HFF-Myc (cell line): ENCODE data around the gene AAGAB.
A peak's percentile ranks its signal among the peaks of the same experiment; 100 is the strongest.

Source experiments
- DNase-seq: peaks from one replicate; pipeline ENCODE4 v3.0.0-alpha.2; 2011; ENCODE audit warnings: low read depth; ENCODE audit errors: extremely low read depth
- H3K4me3 ChIP-seq: replicated peaks from 2 replicates; pipeline ENCODE4 v1.5.1; 2011; ENCODE audit warnings: low read depth, mild to moderate bottlenecking, control low read depth, low read length
- CTCF ChIP-seq: IDR thresholded peaks from 2 replicates; pipeline ENCODE4 v1.5.1; 2012; ENCODE audit warnings: mild to moderate bottlenecking, low read depth, low read length, control low read depth; ENCODE audit errors: missing control alignments

The AAGAB gene

DNA sequence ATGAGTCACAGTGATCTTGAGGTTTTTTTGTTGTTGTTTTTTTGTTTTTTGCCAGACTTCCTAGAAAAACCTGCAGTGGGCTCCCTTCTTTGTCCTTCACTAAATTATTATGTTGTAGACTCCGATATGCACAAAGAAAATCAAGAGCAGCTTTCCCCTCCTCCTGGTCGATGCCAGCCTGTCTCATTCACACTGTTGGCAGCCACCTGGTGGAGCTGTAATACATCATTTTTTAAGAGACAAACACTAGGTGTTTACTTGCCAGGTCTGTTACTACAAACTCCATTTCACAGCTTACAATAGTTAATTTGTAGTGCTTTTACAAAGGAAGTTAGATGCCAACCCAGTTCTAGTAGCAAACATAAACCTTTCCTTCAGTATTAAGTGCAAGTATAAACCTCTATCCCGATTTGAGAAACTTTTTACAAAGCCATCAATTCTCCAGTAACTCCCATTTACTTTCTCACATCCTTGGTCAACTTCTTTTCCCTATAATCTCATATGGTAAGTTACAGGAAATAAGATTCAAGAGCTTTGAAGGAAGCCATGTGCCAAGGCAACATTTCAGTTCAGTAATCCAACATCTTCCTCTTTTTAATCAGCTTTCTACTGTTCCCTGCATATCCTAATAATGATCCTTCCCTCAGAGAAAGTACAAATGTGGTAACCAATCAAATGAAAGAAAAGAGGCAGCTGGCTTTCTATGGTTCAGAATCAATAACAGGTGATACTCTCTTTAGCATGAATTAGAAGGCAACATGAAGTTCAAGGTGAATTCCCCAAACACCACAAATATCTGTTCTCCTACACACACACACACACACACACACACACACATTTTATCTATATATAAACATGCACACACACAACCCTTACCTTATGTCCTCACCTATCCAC, 14.0 kb downstream of the AAGAB start:
- TF ChIP-seq CTCF: peak; percentile 9
- no peak overlapping the region for H3K4me3 ChIP-seq
- no peak for DNase-seq

- no peak for DNase-seq
- TF ChIP-seq CTCF: no peak
- H3K4me3 ChIP-seq: no peak overlapping the region
Measured at GRCh38 chr15:67232591-67232990, 21.9 kb downstream of the AAGAB start.

DNA sequence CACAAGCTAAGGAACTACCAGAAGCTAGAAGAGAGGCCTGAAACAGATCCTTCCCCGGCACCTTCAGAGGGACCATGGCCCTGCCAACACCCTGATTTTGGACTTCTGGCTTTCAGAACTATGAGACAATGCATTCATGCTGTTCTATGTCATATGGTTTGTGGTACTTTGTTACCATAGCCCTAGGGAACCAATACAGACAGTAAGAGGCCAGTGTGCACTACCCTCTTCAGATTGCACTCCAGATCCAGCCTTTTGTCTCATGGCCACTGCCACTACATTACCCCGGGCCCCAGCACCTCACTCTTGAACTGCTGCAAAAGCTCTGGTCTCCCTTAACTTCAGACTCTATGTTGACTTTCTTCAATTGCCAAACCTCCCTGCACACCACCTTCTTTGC, 24.0 kb downstream of the AAGAB start:
- DNase-seq: no peak
- no peak for TF ChIP-seq CTCF
- no peak overlapping the region for H3K4me3 ChIP-seq

GRCh38 chr15:67228286-67228685, 26.2 kb downstream of the AAGAB start:
- no peak for TF ChIP-seq CTCF
- DNase-seq: no peak
- H3K4me3 ChIP-seq: no peak overlapping the region

DNA sequence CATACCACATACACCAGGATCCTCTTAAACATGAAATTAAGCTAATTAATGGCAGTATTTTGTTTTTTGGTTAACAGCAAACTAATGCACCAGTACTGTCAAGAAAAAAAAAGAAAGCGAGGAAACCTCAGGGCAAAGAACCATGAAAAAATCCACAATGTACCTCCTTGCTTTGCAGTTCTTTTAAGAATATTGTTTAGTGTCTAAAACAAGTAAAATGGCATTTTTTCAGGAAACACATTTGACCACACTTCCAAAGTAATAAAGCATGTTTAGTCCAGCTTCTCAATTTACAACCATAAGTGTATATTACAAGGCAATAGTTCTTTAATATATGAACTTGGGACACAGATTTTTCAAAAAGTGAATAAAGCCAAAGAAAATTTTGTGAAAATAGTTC, 26.6 kb downstream of the AAGAB start:
- TF ChIP-seq CTCF: no peak
- DNase-seq: no peak
- no peak overlapping the region for H3K4me3 ChIP-seq

DNA sequence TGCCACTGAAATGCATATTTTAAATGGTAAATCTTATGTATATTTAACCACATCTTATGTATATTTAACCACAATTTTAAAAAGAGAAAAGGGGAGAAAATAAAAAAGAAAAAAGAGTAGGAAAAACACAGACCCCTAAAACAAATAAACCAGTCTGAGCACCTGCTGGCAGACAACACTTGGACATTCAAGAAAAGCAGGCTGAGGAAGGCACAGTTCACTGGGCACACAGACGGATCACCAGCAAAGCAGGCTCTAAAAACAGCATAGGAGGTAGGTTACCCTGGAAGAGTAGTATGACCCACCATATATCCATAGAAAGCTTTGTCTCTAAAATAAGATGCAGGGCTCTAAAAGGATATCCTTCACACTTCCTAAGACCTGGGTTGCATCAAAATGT, 27.0 kb downstream of the AAGAB start:
- no peak for TF ChIP-seq CTCF
- H3K4me3 ChIP-seq: no peak overlapping the region
- DNase-seq: no peak

DNA sequence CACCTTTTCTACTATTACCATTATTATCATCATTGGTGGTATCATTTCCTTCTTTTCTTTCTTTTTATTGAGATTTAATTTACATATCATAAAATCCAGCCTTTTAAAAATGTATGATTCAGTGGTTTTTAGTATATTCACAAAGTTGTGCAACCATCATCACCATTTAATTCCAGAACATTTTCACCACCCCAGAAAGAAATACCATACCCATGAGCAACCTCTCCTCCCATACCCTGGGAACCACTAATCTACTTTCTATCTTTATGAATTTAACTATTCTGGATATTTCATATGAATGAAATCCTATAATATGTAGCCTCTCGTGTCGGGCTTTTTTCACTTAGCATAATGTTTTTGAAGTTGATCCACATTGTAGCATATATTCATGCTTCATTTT, 29.1 kb downstream of the AAGAB start:
- H3K4me3 ChIP-seq: no peak overlapping the region
- no peak for DNase-seq
- no peak for TF ChIP-seq CTCF
